Measurements from ENCODE around the gene YIPF1. TPM values are rescaled to one million over a fixed set of nuclear protein-coding genes. Genes with fewer than 3 reads are reported as not detected.
"Not testable (repeated sequence)": the region's sequence is repeated elsewhere in the genome, so short reads cannot be mapped to it uniquely, and the experiment has no call there.

Gene YIPF1
- total RNA-seq, 4 donors from 2014 or later = 17.8 to 31.2 (median 24.4) TPM

- TF ChIP-seq POLR2A (IDR thresholded peaks at IDR 0.05) (no peak), CTCF (IDR thresholded peaks at IDR 0.05) (no peak), EP300 (IDR thresholded peaks at IDR 0.05) (no peak)
- no peak for DNase-seq (ENCODE audit: low spot score in 2 of 2)
- Histone ChIP-seq H3K4me3 (no peak overlapping the region), H3K4me1 (no peaks in the 10 kb centered on the region), H3K9me3 (no peaks in the 10 kb centered on the region), H3K27ac (no peak overlapping the region), H3K27me3 (no peaks in the 10 kb centered on the region), H3K36me3 (peaks cover 0 to 61% (median 2%) of the 10 kb centered on the region in 3 donors)
Observed at GRCh38 chr1:53819387-53819786, 70.2 kb downstream of the YIPF1 start.

GRCh38 chr1:53816584-53816983 lies 73.0 kb downstream of the YIPF1 start:
- 91 to 94% methylated on average over 1 of the region's 1 CpG for WGBS, 2 donors
- not testable (repeated sequence) for H3K27ac ChIP-seq; H3K4me3 ChIP-seq; H3K9me3 ChIP-seq; H3K27me3 ChIP-seq; DNase-seq (ENCODE audit: low spot score in 2 of 2); H3K4me1 ChIP-seq
- H3K36me3 ChIP-seq = peaks cover 0 to 75% (median 0%) of the 10 kb centered on the region in 3 donors

- 81 to 100% methylated on average over 1 of the region's 1 CpG for WGBS, 2 donors
- H3K9me3 ChIP-seq; H3K27me3 ChIP-seq; H3K4me1 ChIP-seq; DNase-seq (ENCODE audit: low spot score in 2 of 2); H3K27ac ChIP-seq; H3K4me3 ChIP-seq: not testable (repeated sequence)
- H3K36me3 ChIP-seq = peaks cover 0 to 81% (median 0%) of the 10 kb centered on the region in 3 donors
Observed at GRCh38 chr1:53815484-53815883, 74.1 kb downstream of the YIPF1 start.

GRCh38 chr1:53811414-53811851 lies 78.2 kb downstream of the YIPF1 start:
- 91 to 93% methylated on average over 4 of the region's 4 CpGs for WGBS, 2 donors

GRCh38 chr1:53810497-53810896 lies 79.1 kb downstream of the YIPF1 start:
- H3K36me3 ChIP-seq = peaks cover 0 to 66% (median 0%) of the 10 kb centered on the region in 3 donors
- H3K4me1 ChIP-seq = no peaks in the 10 kb centered on the region
- TF ChIP-seq EP300 (IDR thresholded peaks at IDR 0.05) (no peak), POLR2A (IDR thresholded peaks at IDR 0.05) (no peak), CTCF (IDR thresholded peaks at IDR 0.05) (no peak)
- WGBS, 2 donors = 88 to 100% methylated on average over 2 of the region's 2 CpGs
- no peak overlapping the region for H3K27ac ChIP-seq
- no peak overlapping the region for H3K4me3 ChIP-seq
- no peaks in the 10 kb centered on the region for H3K27me3 ChIP-seq
- no peak for DNase-seq (ENCODE audit: low spot score in 2 of 2)
- H3K9me3 ChIP-seq = no peaks in the 10 kb centered on the region

More at GRCh38 chr1:53811414-53811851, 78.2 kb downstream of the YIPF1 start:
- Histone ChIP-seq H3K4me1 (no peaks in the 10 kb centered on the region), H3K36me3 (peaks cover 0 to 73% (median 0%) of the 10 kb centered on the region in 3 donors), H3K27ac (no peak overlapping the region), H3K9me3 (no peaks in the 10 kb centered on the region), H3K27me3 (no peaks in the 10 kb centered on the region), H3K4me3 (no peak overlapping the region)
- DNase-seq (ENCODE audit: low spot score in 2 of 2) = no peak
- TF ChIP-seq POLR2A (IDR thresholded peaks at IDR 0.05) = no peak

- no peak for DNase-seq (ENCODE audit: low spot score in 2 of 2)
- Histone ChIP-seq H3K4me3 (no peak overlapping the region), H3K36me3 (peaks cover 0 to 65% (median 0%) of the 10 kb centered on the region in 3 donors), H3K27ac (no peak overlapping the region), H3K4me1 (no peaks in the 10 kb centered on the region), H3K9me3 (no peaks in the 10 kb centered on the region), H3K27me3 (no peaks in the 10 kb centered on the region)
- TF ChIP-seq POLR2A (IDR thresholded peaks at IDR 0.05) = no peak
- TF ChIP-seq CTCF (IDR thresholded peaks at IDR 0.05) = no peak
- TF ChIP-seq EP300 (IDR thresholded peaks at IDR 0.05) = no peak
- WGBS, 2 donors = 98 to 99% methylated on average over 5 of the region's 5 CpGs
Observed at GRCh38 chr1:53810007-53810406, 79.6 kb downstream of the YIPF1 start.

- Histone ChIP-seq H3K9me3 (no peaks in the 10 kb centered on the region), H3K4me3 (no peak overlapping the region), H3K4me1 (no peaks in the 10 kb centered on the region), H3K27ac (no peak overlapping the region), H3K36me3 (peaks cover 0 to 62% (median 0%) of the 10 kb centered on the region in 3 donors), H3K27me3 (no peaks in the 10 kb centered on the region)
- WGBS, 2 donors = 68 to 74% methylated on average over 5 of the region's 5 CpGs
- TF ChIP-seq POLR2A (IDR thresholded peaks at IDR 0.05) = no peak
- no peak for TF ChIP-seq CTCF (IDR thresholded peaks at IDR 0.05)
- no peak for TF ChIP-seq EP300 (IDR thresholded peaks at IDR 0.05)
- DNase-seq (ENCODE audit: low spot score in 2 of 2) = no peak
Observed at GRCh38 chr1:53807916-53808315, 81.7 kb downstream of the YIPF1 start.

Measured in tibial nerve (tissue), 4 donors.